AG10803 (cell line): ENCODE data around the gene CRB2.

Source experiments
- DNase-seq: peaks from one replicate; pipeline ENCODE4 v3.0.0; 2010; ENCODE audit warnings: low read depth
- H3K4me3 ChIP-seq: 2 replicates; pipeline ENCODE4 v1.5.1; 2011; ENCODE audit warnings: mild to moderate bottlenecking, low read length, control low read depth
- TF ChIP-seq, protein P1 (sequence below): conservative IDR thresholded peaks from 2 replicates; pipeline ENCODE4 v1.5.1; 2011; ENCODE audit warnings: mild to moderate bottlenecking, low read length, control low read depth, inconsistent platforms

Gene CRB2

DNA sequence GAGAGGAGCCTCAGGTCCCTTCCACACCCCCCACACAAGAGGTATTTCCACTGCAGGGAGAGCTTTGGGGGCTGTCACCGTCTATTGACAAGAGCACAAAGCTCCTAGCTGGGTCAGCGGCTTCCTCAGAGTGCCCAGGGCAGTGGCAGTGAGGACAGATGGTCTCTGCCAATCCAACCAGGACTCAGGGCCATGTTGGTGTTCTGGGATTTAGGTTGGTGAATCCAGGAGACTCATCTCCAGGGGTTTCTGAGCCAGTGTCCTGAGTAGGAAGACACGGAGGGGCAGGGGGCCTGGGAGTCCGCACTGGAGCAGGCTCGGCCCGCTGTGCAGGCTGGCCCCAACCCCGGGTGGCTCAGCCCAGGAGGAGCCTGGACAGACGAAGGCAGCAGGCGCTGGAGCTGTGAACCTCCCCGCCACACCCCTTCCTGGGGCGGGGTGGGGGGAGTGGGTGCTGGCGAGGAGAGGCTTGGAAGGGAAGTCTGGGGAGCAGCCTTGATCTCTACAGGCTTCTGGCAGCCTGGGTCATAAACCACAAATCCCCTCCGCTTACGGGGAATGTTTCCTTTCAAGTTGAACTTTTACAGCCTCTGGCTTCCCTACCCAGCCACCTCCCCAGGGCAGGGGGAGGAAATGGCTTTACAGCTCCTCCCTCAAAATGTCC is 19.6 kb downstream of the CRB2 start:
- DNase-seq = peak; percentile 18
- H3K4me3 ChIP-seq = no peak overlapping the region
- TF ChIP-seq, protein P1, sequence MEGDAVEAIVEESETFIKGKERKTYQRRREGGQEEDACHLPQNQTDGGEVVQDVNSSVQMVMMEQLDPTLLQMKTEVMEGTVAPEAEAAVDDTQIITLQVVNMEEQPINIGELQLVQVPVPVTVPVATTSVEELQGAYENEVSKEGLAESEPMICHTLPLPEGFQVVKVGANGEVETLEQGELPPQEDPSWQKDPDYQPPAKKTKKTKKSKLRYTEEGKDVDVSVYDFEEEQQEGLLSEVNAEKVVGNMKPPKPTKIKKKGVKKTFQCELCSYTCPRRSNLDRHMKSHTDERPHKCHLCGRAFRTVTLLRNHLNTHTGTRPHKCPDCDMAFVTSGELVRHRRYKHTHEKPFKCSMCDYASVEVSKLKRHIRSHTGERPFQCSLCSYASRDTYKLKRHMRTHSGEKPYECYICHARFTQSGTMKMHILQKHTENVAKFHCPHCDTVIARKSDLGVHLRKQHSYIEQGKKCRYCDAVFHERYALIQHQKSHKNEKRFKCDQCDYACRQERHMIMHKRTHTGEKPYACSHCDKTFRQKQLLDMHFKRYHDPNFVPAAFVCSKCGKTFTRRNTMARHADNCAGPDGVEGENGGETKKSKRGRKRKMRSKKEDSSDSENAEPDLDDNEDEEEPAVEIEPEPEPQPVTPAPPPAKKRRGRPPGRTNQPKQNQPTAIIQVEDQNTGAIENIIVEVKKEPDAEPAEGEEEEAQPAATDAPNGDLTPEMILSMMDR = no peak

DNA sequence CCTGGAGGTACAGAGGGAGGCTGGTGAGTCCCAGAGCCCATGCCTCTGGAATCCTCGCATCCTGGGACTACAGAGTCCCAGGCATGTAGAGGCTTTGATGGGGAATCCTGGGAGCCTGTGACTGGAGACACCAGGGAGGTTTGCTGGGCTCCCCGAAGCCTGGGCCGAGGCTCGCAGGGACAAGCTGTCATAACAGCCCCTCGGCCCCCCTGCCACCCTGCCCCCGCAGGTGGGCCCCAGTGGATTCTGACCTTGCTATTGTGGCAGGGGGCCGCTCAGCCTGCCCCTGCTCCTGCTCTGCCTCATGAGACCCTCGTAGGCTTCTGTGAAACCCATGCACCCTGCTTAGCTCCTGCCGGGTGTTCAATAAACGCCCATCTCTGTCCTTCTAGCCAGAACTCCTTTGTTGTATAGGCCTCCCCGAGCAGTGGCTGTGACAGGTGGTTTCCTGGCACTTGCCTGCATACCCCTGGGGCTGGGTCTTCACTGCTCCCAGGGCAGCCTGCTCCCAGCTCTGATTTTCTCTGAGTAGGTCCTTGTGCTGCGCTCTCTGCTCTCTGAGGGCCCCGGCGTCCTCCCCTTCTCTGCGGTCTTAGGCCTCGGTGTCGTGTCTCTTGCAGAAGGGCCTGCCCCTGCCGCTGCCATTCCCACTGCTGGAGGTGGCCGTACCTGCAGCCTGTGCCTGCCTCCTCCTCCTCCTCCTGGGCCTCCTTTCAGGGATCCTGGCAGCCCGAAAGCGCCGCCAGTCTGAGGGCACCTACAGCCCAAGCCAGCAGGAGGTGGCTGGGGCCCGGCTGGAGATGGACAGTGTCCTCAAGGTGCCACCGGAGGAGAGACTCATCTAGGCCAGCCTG is 20.4 kb downstream of the CRB2 start:
- no peak overlapping the region for H3K4me3 ChIP-seq
- TF ChIP-seq, protein P1 = no peak
- no peak for DNase-seq

DNA sequence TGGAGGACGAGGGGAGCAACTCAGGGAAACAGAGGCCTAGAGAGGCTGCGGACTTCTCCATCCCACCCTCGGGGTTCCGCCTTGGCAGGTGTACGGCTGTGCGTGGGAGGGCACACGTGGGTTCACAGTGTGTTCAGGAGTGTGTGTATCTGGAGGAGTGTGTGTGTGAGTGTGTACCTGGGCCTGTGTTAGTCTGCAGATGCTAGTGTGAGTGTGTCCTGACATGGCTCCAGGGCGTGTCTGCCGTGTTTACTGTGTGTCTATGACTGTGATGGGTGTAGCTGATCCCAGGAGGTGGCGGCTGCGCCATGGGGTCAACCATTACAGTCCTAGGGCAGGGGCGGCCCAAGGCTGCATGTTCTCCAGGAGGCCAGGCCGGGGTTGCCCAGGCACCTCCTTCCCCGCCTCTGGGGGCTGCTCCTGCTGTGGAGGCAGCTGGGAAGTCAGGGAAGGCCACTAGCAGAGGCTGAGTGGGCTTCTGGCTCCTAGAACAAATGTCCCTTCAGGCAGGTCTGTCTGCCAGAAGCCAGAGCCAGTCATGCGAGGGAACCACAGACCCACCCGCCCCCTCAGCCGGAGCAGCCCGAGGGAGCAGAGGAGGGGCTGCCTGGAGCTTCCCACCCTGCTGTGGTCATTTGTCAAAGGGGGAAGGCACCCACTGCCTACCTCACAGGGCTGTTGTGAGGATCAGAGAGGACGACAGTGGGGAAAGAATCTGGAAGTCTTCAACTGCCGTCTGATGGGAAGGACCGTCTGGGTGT is 21.4 kb downstream of the CRB2 start:
- H3K4me3 ChIP-seq = no peak overlapping the region
- DNase-seq = no peak
- TF ChIP-seq, protein P1 = no peak

DNA sequence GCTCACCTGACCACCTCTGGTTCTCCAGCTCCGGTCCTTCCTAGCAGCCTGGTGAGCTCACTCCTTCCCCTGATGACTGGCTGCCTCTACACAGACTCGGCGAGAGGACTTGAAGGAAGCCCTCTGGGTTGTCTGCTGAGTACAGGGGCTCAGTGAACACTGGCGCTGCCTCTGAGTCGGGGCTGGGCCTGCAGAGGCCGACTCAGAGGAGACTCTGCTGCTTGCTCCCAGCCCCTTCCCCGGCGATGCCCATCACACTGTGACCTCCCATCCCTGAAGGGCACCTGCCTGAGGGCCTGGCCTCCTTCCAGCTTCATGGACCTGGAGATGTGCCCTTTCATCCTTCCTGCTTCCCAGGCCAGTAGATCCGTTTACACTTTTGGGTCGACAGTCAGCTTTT is 22.0 kb downstream of the CRB2 start:
- H3K4me3 ChIP-seq = no peak overlapping the region
- no peak for DNase-seq
- TF ChIP-seq, protein P1 = no peak

DNA sequence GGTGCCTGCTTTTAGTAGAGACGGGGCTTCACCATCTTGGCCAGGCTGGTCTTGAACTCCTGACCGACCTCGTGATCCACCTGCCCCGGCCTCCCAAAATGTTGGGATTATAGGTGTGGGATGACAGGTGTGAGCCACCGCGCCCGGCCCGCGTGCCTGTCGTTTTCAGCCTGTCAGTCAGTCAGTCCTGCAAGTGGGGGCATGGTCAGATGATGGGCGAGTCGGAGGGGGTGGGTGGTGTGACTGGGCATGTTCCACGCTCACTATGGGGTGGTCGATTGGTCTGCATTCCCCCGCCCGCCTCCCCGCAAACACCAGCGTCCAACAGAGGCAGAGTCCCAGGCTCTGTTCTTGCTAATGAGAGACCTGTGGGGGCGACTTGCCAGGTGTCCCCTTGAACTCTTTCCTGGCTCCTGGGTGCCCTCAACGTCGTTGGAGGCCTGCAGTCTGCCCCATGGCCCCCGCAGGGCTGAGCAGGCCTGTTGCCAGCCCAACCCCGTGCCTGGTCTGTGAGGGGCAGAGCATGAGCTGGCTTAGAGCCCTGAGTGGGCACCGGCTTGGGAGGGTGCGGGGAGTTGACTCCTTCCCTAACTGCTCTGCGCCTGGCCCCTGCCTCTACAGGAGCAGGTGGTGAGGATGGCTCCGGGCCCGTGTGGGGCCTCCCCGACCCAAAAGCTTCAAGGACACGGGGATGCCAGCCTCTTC is 23.1 kb downstream of the CRB2 start:
- TF ChIP-seq, protein P1 = no peak
- DNase-seq = no peak

DNA sequence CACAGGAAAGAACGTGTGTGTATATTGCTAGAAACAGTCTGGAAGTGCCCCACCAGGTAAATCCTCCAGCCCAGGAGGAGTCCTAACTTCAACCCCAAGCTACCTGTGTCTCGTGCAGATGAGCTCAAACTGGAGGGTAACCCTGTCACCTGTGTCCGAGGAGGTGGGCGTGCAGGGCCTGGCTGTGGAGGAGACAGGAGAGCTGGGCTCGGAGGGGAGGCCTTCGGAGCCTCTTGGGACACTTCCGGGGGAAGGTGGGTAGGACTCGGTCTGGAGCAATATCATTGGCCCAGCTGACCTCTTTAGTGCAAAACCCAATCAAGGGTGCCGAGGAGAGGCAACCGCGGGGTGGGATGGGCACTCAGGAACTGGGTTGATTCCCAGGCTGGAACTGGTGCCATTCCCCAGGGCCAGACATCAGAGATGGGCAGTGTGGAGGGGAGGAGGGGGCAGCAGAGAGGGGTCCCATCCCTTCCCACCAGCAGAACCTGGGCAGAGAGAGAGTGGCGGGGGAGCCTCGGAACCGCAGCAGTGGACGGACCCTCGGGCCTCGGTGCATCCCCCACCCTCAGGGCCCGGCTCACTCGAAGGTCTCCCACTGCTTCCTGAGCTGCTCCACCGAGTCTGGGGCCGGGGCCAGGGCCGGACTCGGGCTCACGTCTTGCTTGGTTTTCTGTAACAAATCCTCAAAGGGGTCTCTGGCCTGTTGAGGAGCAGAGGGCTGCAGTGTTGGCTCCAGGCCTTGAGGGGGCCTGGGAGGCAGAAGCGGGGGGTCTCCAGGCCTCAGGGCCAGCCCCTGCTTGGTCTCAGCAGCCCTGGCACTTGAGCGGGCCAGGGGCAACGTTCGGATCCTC is 25.1 kb downstream of the CRB2 start:
- H3K4me3 ChIP-seq = no peak overlapping the region
- DNase-seq = no peak
- TF ChIP-seq, protein P1 = no peak

More for the DNA sequence above, 23.1 kb downstream of the CRB2 start:
- H3K4me3 ChIP-seq = no peak overlapping the region
